Peyer's patch (tissue), 4 donors: Measurements from ENCODE around the gene CERS6.
"Not testable (repeated sequence)": the region's sequence is repeated elsewhere in the genome, so short reads cannot be mapped to it uniquely, and the experiment has no call there.

ENCODE experiments used
- POLR2A ChIP-seq, 2 donors: fragments of 450-650 bp; IDR thresholded peaks; one replicate each; pipeline ENCODE4 v1.5.1; 2017; ENCODE audit warnings: antibody characterized with exemption in 2 of 2, mild to moderate bottlenecking in 2 of 2, moderate library complexity in 2 of 2
- TF ChIP-seq, protein P1 (sequence below), 6 experiments: fragments of 450-650 bp in 4 of 6; fragments of 200-600 bp in 2 of 6; sonication (generic) in 1 of 6; IDR thresholded peaks; one replicate each; pipeline ENCODE4 v1.5.1; 2017 to 2019; ENCODE audit warnings: antibody characterized with exemption in 6 of 6, mild to moderate bottlenecking in 3 of 6, moderate library complexity in 1 of 6

DNA sequence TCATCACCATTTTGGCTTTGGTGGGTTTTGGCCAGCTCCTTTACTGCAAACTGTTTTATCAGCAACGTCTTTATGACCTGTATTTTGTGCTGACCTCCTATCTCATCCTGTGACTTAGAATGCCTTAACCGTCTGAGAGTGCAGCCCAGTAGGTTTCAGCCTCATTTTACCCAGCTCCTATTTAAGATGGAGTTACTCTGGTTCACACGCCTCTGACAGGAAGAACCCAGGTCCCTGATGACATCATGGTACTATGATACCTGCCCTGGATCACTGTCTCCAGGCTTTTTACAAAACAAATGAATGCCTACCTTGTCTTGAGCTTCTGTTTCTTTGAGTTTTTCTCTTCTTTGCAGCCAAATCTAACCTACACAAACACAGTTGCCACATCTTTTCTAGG lies 208.6 kb downstream of the CERS6 start:
- TF ChIP-seq, protein P1, sequence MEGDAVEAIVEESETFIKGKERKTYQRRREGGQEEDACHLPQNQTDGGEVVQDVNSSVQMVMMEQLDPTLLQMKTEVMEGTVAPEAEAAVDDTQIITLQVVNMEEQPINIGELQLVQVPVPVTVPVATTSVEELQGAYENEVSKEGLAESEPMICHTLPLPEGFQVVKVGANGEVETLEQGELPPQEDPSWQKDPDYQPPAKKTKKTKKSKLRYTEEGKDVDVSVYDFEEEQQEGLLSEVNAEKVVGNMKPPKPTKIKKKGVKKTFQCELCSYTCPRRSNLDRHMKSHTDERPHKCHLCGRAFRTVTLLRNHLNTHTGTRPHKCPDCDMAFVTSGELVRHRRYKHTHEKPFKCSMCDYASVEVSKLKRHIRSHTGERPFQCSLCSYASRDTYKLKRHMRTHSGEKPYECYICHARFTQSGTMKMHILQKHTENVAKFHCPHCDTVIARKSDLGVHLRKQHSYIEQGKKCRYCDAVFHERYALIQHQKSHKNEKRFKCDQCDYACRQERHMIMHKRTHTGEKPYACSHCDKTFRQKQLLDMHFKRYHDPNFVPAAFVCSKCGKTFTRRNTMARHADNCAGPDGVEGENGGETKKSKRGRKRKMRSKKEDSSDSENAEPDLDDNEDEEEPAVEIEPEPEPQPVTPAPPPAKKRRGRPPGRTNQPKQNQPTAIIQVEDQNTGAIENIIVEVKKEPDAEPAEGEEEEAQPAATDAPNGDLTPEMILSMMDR (IDR thresholded peaks at IDR 0.05): not testable (repeated sequence)
- not testable (repeated sequence) for TF ChIP-seq POLR2A (IDR thresholded peaks at IDR 0.05)
